GDM1 (cell line): ENCODE results near the gene GTF2F1.
"Not testable (repeated sequence)": the region's sequence is repeated elsewhere in the genome, so short reads cannot be mapped to it uniquely, and the experiment has no call there.

Source experiments
- DNase-seq: peaks from one replicate; lab custom pipeline; 2025; lab: John Stamatoyannopoulos, UW

GTF2F1 gene

GRCh38 chr19:6417713-6418561 lies 25.0 kb upstream of the GTF2F1 start:
- DNase-seq = no peak

- DNase-seq = no peak
Measured at GRCh38 chr19:6416658-6417405, 23.9 kb upstream of the GTF2F1 start.

GRCh38 chr19:6415591-6416190 lies 22.7 kb upstream of the GTF2F1 start:
- no peak for DNase-seq

- no peak for DNase-seq
Measured at GRCh38 chr19:6414793-6415590, 22.0 kb upstream of the GTF2F1 start.

- no peak for DNase-seq
Measured at GRCh38 chr19:6413721-6414643, 21.0 kb upstream of the GTF2F1 start.

- no peak for DNase-seq
Measured at GRCh38 chr19:6413291-6413690, 20.3 kb upstream of the GTF2F1 start.

GRCh38 chr19:6412447-6413091 lies 19.6 kb upstream of the GTF2F1 start:
- no peak for DNase-seq

- no peak for DNase-seq
Measured at GRCh38 chr19:6412061-6412446, 19.1 kb upstream of the GTF2F1 start.

GRCh38 chr19:6409346-6409745 lies 16.4 kb upstream of the GTF2F1 start:
- no peak for DNase-seq

- no peak for DNase-seq
Measured at GRCh38 chr19:6406401-6406800, 13.4 kb upstream of the GTF2F1 start.

- no peak for DNase-seq
Measured at GRCh38 chr19:6402837-6403608, 10.1 kb upstream of the GTF2F1 start.

- no peak for DNase-seq
Measured at GRCh38 chr19:6402058-6402457, 9.1 kb upstream of the GTF2F1 start.

- not testable (repeated sequence) for DNase-seq
Measured at GRCh38 chr19:6400062-6400944, 7.3 kb upstream of the GTF2F1 start.

- no peak for DNase-seq
Measured at GRCh38 chr19:6396305-6396704, 3.3 kb upstream of the GTF2F1 start.

- DNase-seq = no peak
Measured at GRCh38 chr19:6394831-6395230, 1.9 kb upstream of the GTF2F1 start.

GRCh38 chr19:6393983-6394412 lies 1.0 kb upstream of the GTF2F1 start:
- no peak for DNase-seq

GRCh38 chr19:6392221-6393073 lies 517 bp downstream of the GTF2F1 start:
- DNase-seq = no peak

- DNase-seq = no peak
Measured at GRCh38 chr19:6387372-6387771, 5.6 kb downstream of the GTF2F1 start.
